Measurements from ENCODE around the gene PAIP2B.

Gene PAIP2B

GRCh38 chr2:71220743-71221142, 6.2 kb downstream of the PAIP2B start:
- no peak for DNase-seq (ENCODE audit: low read depth)
- TF ChIP-seq CTCF (conservative IDR thresholded peaks at IDR 0.05; ENCODE audit: low read depth, low read length), result no peak
- H3K4me3 ChIP-seq (ENCODE audit: low read depth, low read length), result no peak overlapping the region

GRCh38 chr2:71216501-71216900, 10.4 kb downstream of the PAIP2B start:
- H3K4me3 ChIP-seq (ENCODE audit: low read depth, low read length), result no peak overlapping the region
- TF ChIP-seq CTCF (conservative IDR thresholded peaks at IDR 0.05; ENCODE audit: low read depth, low read length), result no peak
- no peak for DNase-seq (ENCODE audit: low read depth)

GRCh38 chr2:71215447-71215846, 11.5 kb downstream of the PAIP2B start:
- no peak overlapping the region for H3K4me3 ChIP-seq (ENCODE audit: low read depth, low read length)
- no peak for TF ChIP-seq CTCF (conservative IDR thresholded peaks at IDR 0.05; ENCODE audit: low read depth, low read length)
- DNase-seq (ENCODE audit: low read depth), result no peak

GRCh38 chr2:71212336-71212735, 14.6 kb downstream of the PAIP2B start:
- DNase-seq (ENCODE audit: low read depth), result peak; percentile 5
- no peak overlapping the region for H3K4me3 ChIP-seq (ENCODE audit: low read depth, low read length)
- TF ChIP-seq CTCF (conservative IDR thresholded peaks at IDR 0.05; ENCODE audit: low read depth, low read length), result no peak

- TF ChIP-seq CTCF (conservative IDR thresholded peaks at IDR 0.05; ENCODE audit: low read depth, low read length), result no peak
- no peak overlapping the region for H3K4me3 ChIP-seq (ENCODE audit: low read depth, low read length)
- DNase-seq (ENCODE audit: low read depth), result no peak
These were observed 16.6 kb downstream of the PAIP2B start for GRCh38 chr2:71210292-71210691.

- no peak for DNase-seq (ENCODE audit: low read depth)
- TF ChIP-seq CTCF (conservative IDR thresholded peaks at IDR 0.05; ENCODE audit: low read depth, low read length), result no peak
- no peak overlapping the region for H3K4me3 ChIP-seq (ENCODE audit: low read depth, low read length)
These were observed 18.1 kb downstream of the PAIP2B start for GRCh38 chr2:71208756-71209155.

- DNase-seq (ENCODE audit: low read depth), result no peak
- no peak overlapping the region for H3K4me3 ChIP-seq (ENCODE audit: low read depth, low read length)
- no peak for TF ChIP-seq CTCF (conservative IDR thresholded peaks at IDR 0.05; ENCODE audit: low read depth, low read length)
These were observed 19.3 kb downstream of the PAIP2B start for GRCh38 chr2:71207601-71208000.
